H1 (cell line): Measurements from ENCODE around the gene RBMS1. TPM values are rescaled to one million over a fixed set of nuclear protein-coding genes. Genes with fewer than 3 reads are reported as not detected.

Experiments
- CTCF ChIA-PET: fragments of 300-600 bp; sonication (Branson Sonifier 250); formaldehyde crosslinking; loops from one replicate; lab custom pipeline; 2021; ENCODE audit not compliant: partially characterized antibody; lab: Charles Lee
- POLR2A ChIA-PET: fragments of 300-600 bp; sonication (Branson Sonifier 250); formaldehyde crosslinking; loops from one replicate; lab custom pipeline; 2021; ENCODE audit warnings: inconsistent platforms; ENCODE audit not compliant: partially characterized antibody; lab: Charles Lee
- DNase-seq, 2 experiments: peaks; one replicate each; pipeline versions ENCODE4 v3.0.0 to v3.0.0-alpha.2; 2010 to 2022; ENCODE audit warnings: low spot score in 2 of 2, low read depth in 1 of 2, mixed read lengths in 1 of 2
- FAIRE-seq: peaks from 2 replicates; lab custom pipeline; 2011; peaks lifted over from hg19 to GRCh38; lab: Jason Lieb, UNC
- H2AFZ ChIP-seq: 2 replicates; pipeline ENCODE4 v1.8.1; 2012; ENCODE audit warnings: low read length, inconsistent platforms
- H2AK5ac ChIP-seq: 2 replicates; pipeline ENCODE4 v1.6.1; 2013; ENCODE audit warnings: low read depth, low read length
- H2BK120ac ChIP-seq: replicated peaks from 2 replicates; pipeline ENCODE3; 2013; ENCODE audit warnings: low read depth, low read length, inconsistent platforms
- H2BK12ac ChIP-seq: 2 replicates; pipeline ENCODE4 v1.6.1; 2013; ENCODE audit warnings: low read depth, low read length
- H2BK15ac ChIP-seq: 2 replicates; pipeline ENCODE4 v1.6.1; 2013; ENCODE audit warnings: low read length
- H2BK20ac ChIP-seq: 2 replicates; pipeline ENCODE4 v1.6.1; 2013; ENCODE audit warnings: low read length
- H2BK5ac ChIP-seq: 2 replicates; pipeline ENCODE4 v1.6.1; 2013; ENCODE audit warnings: low read depth, low read length
- H3K14ac ChIP-seq: 2 replicates; pipeline ENCODE4 v1.6.1; 2013; ENCODE audit warnings: inconsistent platforms; ENCODE audit not compliant: insufficient read length
- H3K18ac ChIP-seq: 2 replicates; pipeline ENCODE4 v1.6.1; 2013; ENCODE audit warnings: low read length; ENCODE audit errors: extremely low read depth
- H3K23ac ChIP-seq: 2 replicates; pipeline ENCODE4 v1.6.1; 2013; ENCODE audit warnings: inconsistent platforms; ENCODE audit not compliant: insufficient read length
- H3K23me2 ChIP-seq: 2 replicates; pipeline ENCODE4 v1.6.1; 2013; ENCODE audit warnings: low read depth, low read length
- H3K27ac ChIP-seq: 2 replicates; pipeline ENCODE4 v1.6.1; 2011; ENCODE audit warnings: low read depth, low read length, inconsistent platforms
- H3K27me3 ChIP-seq, 4 experiments: replicated peaks in 1 of 4; 1 replicate in 1 of 4; 2 replicates in 3 of 4; pipeline versions ENCODE4 v1.6.1 to v1.8.1; 2011 to 2013; ENCODE audit warnings: low read length in 3 of 4, mild to moderate bottlenecking in 3 of 4, inconsistent platforms in 2 of 4, mixed read lengths in 2 of 4, moderate library complexity in 1 of 4; ENCODE audit not compliant: control insufficient read depth in 3 of 4, insufficient read depth in 3 of 4; ENCODE audit errors: extremely low read depth in 1 of 4
- H3K36me3 ChIP-seq, 4 experiments: 2 replicates each; pipeline versions ENCODE4 v1.6.1 to v1.8.1; 2011 to 2013; ENCODE audit warnings: mild to moderate bottlenecking in 4 of 4, low read length in 3 of 4, moderate library complexity in 2 of 4, control low read depth in 1 of 4, inconsistent platforms in 1 of 4; ENCODE audit not compliant: insufficient read depth in 4 of 4, control insufficient read depth in 2 of 4
- H3K4ac ChIP-seq: replicated peaks from 2 replicates; pipeline ENCODE3; 2013; ENCODE audit warnings: low read length, low read depth, mixed read lengths, inconsistent platforms; ENCODE audit not compliant: insufficient read length
- H3K4me1 ChIP-seq, 4 experiments: replicated peaks in 1 of 4; 1 replicate in 1 of 4; 2 replicates in 3 of 4; pipeline versions ENCODE4 v1.6.1 to v1.8.1; 2011 to 2013; ENCODE audit warnings: low read length in 3 of 4, inconsistent platforms in 2 of 4, mixed read lengths in 1 of 4; ENCODE audit not compliant: insufficient read depth in 4 of 4, control insufficient read depth in 3 of 4
- H3K4me2 ChIP-seq, 2 experiments: 2 replicates each; pipeline versions ENCODE4 v1.6.1 to v1.8.1; 2011 to 2013; ENCODE audit warnings: low read depth in 2 of 2, low read length in 2 of 2, control low read depth in 1 of 2, inconsistent platforms in 1 of 2, mild to moderate bottlenecking in 1 of 2; ENCODE audit not compliant: insufficient read depth in 1 of 2
- H3K4me3 ChIP-seq, 4 experiments: fragments of 200-600, 300-600 bp in 1 of 4; sonication (generic), shearing (Covaris generic), sonication (Bioruptor Twin) in 1 of 4; 2 replicates each; pipeline versions ENCODE4 v1.5.1 to v1.8.1; 2011 to 2016; ENCODE audit warnings: low read length in 4 of 4, low read depth in 3 of 4, control low read depth in 2 of 4, inconsistent platforms in 2 of 4, mild to moderate bottlenecking in 2 of 4, mixed read lengths in 1 of 4, moderate library complexity in 1 of 4; ENCODE audit not compliant: insufficient read depth in 2 of 4; ENCODE audit errors: extremely low read depth in 1 of 4
- H3K56ac ChIP-seq: replicated peaks from 2 replicates; pipeline ENCODE3; 2013; ENCODE audit warnings: low read depth, mild to moderate bottlenecking, mixed read lengths, low read length, inconsistent platforms; ENCODE audit not compliant: insufficient read length
- H3K79me1 ChIP-seq: 2 replicates; pipeline ENCODE4 v1.6.1; 2013; ENCODE audit warnings: low read depth, low read length, control low read depth
- H3K79me2 ChIP-seq, 2 experiments: 2 replicates each; pipeline versions ENCODE4 v1.6.1 to v1.8.1; 2012 to 2013; ENCODE audit warnings: low read length in 2 of 2, mild to moderate bottlenecking in 2 of 2, inconsistent platforms in 1 of 2; ENCODE audit not compliant: insufficient read depth in 2 of 2, control insufficient read depth in 1 of 2
- H3K9ac ChIP-seq, 4 experiments: replicated peaks in 1 of 4; 1 replicate in 1 of 4; 2 replicates in 3 of 4; pipeline versions ENCODE4 v1.6.1 to v1.8.1; 2011 to 2013; ENCODE audit warnings: low read depth in 3 of 4, low read length in 3 of 4, control low read depth in 2 of 4, mild to moderate bottlenecking in 2 of 4, moderate library complexity in 2 of 4, inconsistent platforms in 1 of 4; ENCODE audit errors: extremely low read depth in 1 of 4
- H3K9me3 ChIP-seq, 2 experiments: 2 replicates each; pipeline versions ENCODE4 v1.6.1 to v1.8.1; 2012 to 2013; ENCODE audit warnings: mild to moderate bottlenecking in 2 of 2, moderate library complexity in 2 of 2, control low read depth in 1 of 2, inconsistent platforms in 1 of 2, low read depth in 1 of 2, low read length in 1 of 2, mixed read lengths in 1 of 2; ENCODE audit not compliant: insufficient read depth in 2 of 2
- H4K20me1 ChIP-seq, 2 experiments: replicated peaks in 1 of 2; 2 replicates each; pipeline versions ENCODE3 to v1.8.1; 2011 to 2013; ENCODE audit warnings: inconsistent platforms in 2 of 2, low read length in 2 of 2, mild to moderate bottlenecking in 1 of 2; ENCODE audit not compliant: insufficient read depth in 2 of 2, control insufficient read depth in 1 of 2
- H4K5ac ChIP-seq: 2 replicates; pipeline ENCODE4 v1.6.1; 2013; ENCODE audit warnings: low read length, low read depth, mixed read lengths, inconsistent platforms; ENCODE audit not compliant: insufficient read length
- H4K8ac ChIP-seq: 2 replicates; pipeline ENCODE4 v1.8.0; 2013; ENCODE audit warnings: mild to moderate bottlenecking, moderate library complexity, low read length, inconsistent platforms; ENCODE audit not compliant: insufficient read depth; ENCODE audit errors: extremely low read depth
- H4K91ac ChIP-seq: replicated peaks from 2 replicates; pipeline ENCODE3; 2013; ENCODE audit warnings: low read length, mixed read lengths, inconsistent platforms; ENCODE audit not compliant: insufficient read length
- TEAD4 ChIP-seq: IDR thresholded peaks from 2 replicates; pipeline ENCODE4 v1.6.1; 2012; ENCODE audit warnings: low read depth, low read length, inconsistent platforms, mixed read lengths
- WGBS, 2 experiments: shearing (Covaris generic) in 1 of 2; methylation state at CpG; one replicate each; pipeline versions ENCODE4 v1.1.6 to v1.1.7; 2013 to 2015; ENCODE audit warnings: low lambda C conversion rate in 2 of 2, mixed read lengths in 2 of 2, inconsistent platforms in 1 of 2, low coverage in 1 of 2, missing lambda C conversion rate in 1 of 2; ENCODE audit not compliant: insufficient replicate concordance in 2 of 2, insufficient coverage in 1 of 2, insufficient read length in 1 of 2; ENCODE audit errors: extremely low coverage in 1 of 2, missing lambda C conversion rate in 1 of 2; 5-methylcytosine and 5-hydroxymethylcytosine counted together
- polyA plus RNA-seq, 7 experiments: library from polyadenylated mRNA; depleted of rRNA in 3 of 7; stranded (reverse) in 5 of 7; unstranded in 2 of 7; fragments of >200 nt in 5 of 7; fragments of 200-250 nt in 2 of 7; gene quantifications; 1 replicate in 5 of 7; 2 replicates in 1 of 7; 4 replicates in 1 of 7; pipeline versions ENCODE4 v1.2.1 to v1.2.3, GENCODE V29; 2011 to 2013; ENCODE audit warnings: missing spikeins in 2 of 7, mixed read lengths in 2 of 7
- total RNA-seq: library from RNA; stranded (reverse); fragmentation: NEBNext Ultra II Directional; extraction: Animal tissue kit (Norgen Biotek cat#: 25700); gene quantifications from 2 replicates; pipeline ENCODE4 v1.2.1, GENCODE V29; 2021

RBMS1 gene
- total and polyA plus RNA-seq, 2 of the 8 experiments (the other 6 are each of a cell fraction or from before 2014, with no cell fraction given) = 53.7 to 60.0 TPM

- FAIRE-seq = no peak
- TF ChIP-seq TEAD4 = no peak
- H4K91ac ChIP-seq = no peak overlapping the region
- H2AK5ac ChIP-seq = no peak overlapping the region
- H3K79me2 ChIP-seq = no peaks in the 10 kb centered on the region
- H2BK15ac ChIP-seq = no peak overlapping the region
- no peaks in the 10 kb centered on the region for H4K20me1 ChIP-seq
- H3K18ac ChIP-seq = no peak overlapping the region
- no peak overlapping the region for H2BK120ac ChIP-seq
- no peak for DNase-seq
- H3K9me3 ChIP-seq = no peaks in the 10 kb centered on the region
- no peak overlapping the region for H4K5ac ChIP-seq
- H3K4me3 ChIP-seq = no peak overlapping the region
- H3K23me2 ChIP-seq = no peaks in the 10 kb centered on the region
- no peak overlapping the region for H3K4ac ChIP-seq
- H3K14ac ChIP-seq = no peak overlapping the region
- H3K56ac ChIP-seq = no peak overlapping the region
- no peak overlapping the region for H2AFZ ChIP-seq
- no peak overlapping the region for H2BK12ac ChIP-seq
- 89% methylated on average over 7 of the region's 7 CpGs; no CpG with 5 or more reads in 1 of the 2 experiments for WGBS, 2 experiments
- no peak overlapping the region for H2BK5ac ChIP-seq
- no peaks in the 10 kb centered on the region for H3K79me1 ChIP-seq
- CTCF ChIA-PET = interaction anchor here (1.1 kb wide), 1 partner anchor 698 kb away, joined by 4 read pairs; no protein-coding TSS in a partner anchor
- H4K8ac ChIP-seq = no peak overlapping the region
- H3K27me3 ChIP-seq = no peaks in the 10 kb centered on the region
- H3K9ac ChIP-seq = no peak overlapping the region
- POLR2A ChIA-PET = no interaction called here
- H3K27ac ChIP-seq = no peak overlapping the region
- peaks cover 0 to 7% (median 0%) of the 10 kb centered on the region in 4 experiments; a peak in 1 of 7 replicates for H3K4me1 ChIP-seq
- H3K4me2 ChIP-seq = no peak overlapping the region
- no peak overlapping the region for H3K23ac ChIP-seq
- peaks cover 0 to 15% (median 5%) of the 10 kb centered on the region in 4 experiments; a peak in 3 of 8 replicates for H3K36me3 ChIP-seq
- H2BK20ac ChIP-seq = no peak overlapping the region
Measured at GRCh38 chr2:160295519-160296207, 197.9 kb downstream of the RBMS1 start.
